HG03460 (cell line): ENCODE results near the gene ZNF324.

ENCODE experiments used
- ATAC-seq: cut with Tn5 transposase; IDR thresholded peaks from one replicate; pipeline ENCODE4 v1.9.1; 2021; ENCODE audit not compliant: unreplicated experiment

ZNF324 gene

GRCh38 chr19:58520257-58520599, 53.3 kb downstream of the ZNF324 start:
- ATAC-seq, result no peak

- no peak for ATAC-seq
These were observed 54.8 kb downstream of the ZNF324 start for GRCh38 chr19:58521651-58522050.

GRCh38 chr19:58522709-58523108, 55.8 kb downstream of the ZNF324 start:
- no peak for ATAC-seq
